K562 (cell line): Measurements from ENCODE around the gene ANKRD23. TPM values are rescaled to one million over a fixed set of nuclear protein-coding genes. Genes with fewer than 3 reads are reported as not detected.

ENCODE experiments used
- ATF1 ChIP-seq, 2 experiments: fragments of 450-650 bp in 1 of 2; IDR thresholded peaks; 2 replicates each; pipeline ENCODE4 v1.6.1; 2016; ENCODE audit warnings: missing compliant biosample characterization in 1 of 2, missing genetic modification characterization in 1 of 2
- CAMTA2 ChIP-seq: fragments of 250-450 bp; sonication (Bioruptor Pico); conservative IDR thresholded peaks from 2 replicates; pipeline ENCODE4 v1.5.1; 2022
- DEAF1 ChIP-seq: fragments of 450-650 bp; formaldehyde crosslinking; IDR thresholded peaks from 2 replicates; pipeline ENCODE4 v1.4.0; 2020; ENCODE audit warnings: mild to moderate bottlenecking, moderate library complexity
- EP400 ChIP-seq: fragments of 450-650 bp; IDR thresholded peaks from 2 replicates; pipeline ENCODE4 v1.6.1; 2017; ENCODE audit warnings: antibody characterized with exemption, mild to moderate bottlenecking, moderate library complexity
- KAT7 ChIP-seq: sonication (generic); formaldehyde crosslinking; IDR thresholded peaks from 2 replicates; pipeline ENCODE4 v1.8.0; 2022; ENCODE audit warnings: missing genetic modification reagents, mild to moderate bottlenecking, borderline replicate concordance
- KLF1 ChIP-seq: fragments of 450-650 bp; IDR thresholded peaks from 2 replicates; pipeline ENCODE4 v1.6.1; 2016; ENCODE audit warnings: missing genetic modification characterization, missing compliant biosample characterization
- NONO ChIP-seq, 2 experiments: fragments of 200-400 bp in 1 of 2; fragments of 450-650 bp in 1 of 2; formaldehyde crosslinking in 1 of 2; IDR thresholded peaks; 2 replicates each; pipeline ENCODE4 v1.6.1; 2017; ENCODE audit warnings: low read depth in 2 of 2, mild to moderate bottlenecking in 2 of 2, moderate library complexity in 2 of 2, low read length in 1 of 2
- NR2C2 ChIP-seq, 2 experiments: fragments of 200-800 bp in 1 of 2; sonication (Bioruptor generic) in 1 of 2; sonication (generic) in 1 of 2; formaldehyde crosslinking in 1 of 2; IDR thresholded peaks; 2 replicates each; pipeline versions ENCODE4 v1.6.1 to v1.8.0; 2016 to 2022; ENCODE audit warnings: mild to moderate bottlenecking in 1 of 2, missing compliant biosample characterization in 1 of 2, missing genetic modification characterization in 1 of 2, missing genetic modification reagents in 1 of 2
- PRPF4 ChIP-seq: fragments of 200-400 bp; formaldehyde crosslinking; IDR thresholded peaks from one replicate; pipeline ENCODE4 v1.6.1; 2017; ENCODE audit warnings: low read length, low read depth, mild to moderate bottlenecking; ENCODE audit not compliant: insufficient read depth, poor library complexity, severe bottlenecking
- RB1 ChIP-seq: fragments of 450-650 bp; IDR thresholded peaks from 2 replicates; pipeline ENCODE4 v1.6.1; 2017; ENCODE audit warnings: low read depth, mild to moderate bottlenecking
- RNF2 ChIP-seq: sonication (generic); IDR thresholded peaks from 2 replicates; pipeline ENCODE4 v1.6.1; 2016
- SMAD4 ChIP-seq: fragments of 250-450 bp; sonication (Bioruptor Pico); conservative IDR thresholded peaks from 2 replicates; pipeline ENCODE4 v1.8.0; 2021; ENCODE audit warnings: inconsistent platforms, mild to moderate bottlenecking, moderate library complexity
- ZBTB7A ChIP-seq: IDR thresholded peaks from 2 replicates; pipeline ENCODE4 v1.6.1; 2011; ENCODE audit warnings: low read depth, mild to moderate bottlenecking, low read length, moderate library complexity, borderline replicate concordance; ENCODE audit not compliant: control insufficient read depth
- ZFX ChIP-seq: sonication (generic); formaldehyde crosslinking; IDR thresholded peaks from 2 replicates; pipeline ENCODE4 v1.8.0; 2022; ENCODE audit warnings: mild to moderate bottlenecking, missing genetic modification reagents, moderate library complexity
- polyA plus RNA-seq, 8 experiments: library from polyadenylated mRNA; depleted of rRNA in 4 of 8; stranded (reverse) in 5 of 8; unstranded in 3 of 8; fragments of >200 nt; fragmentation: Nextera tagmentation in 2 of 8; fragmentation: Illumina TruSeq in 1 of 8; extraction: Ambion mirVana in 2 of 8; extraction: Trizol in 1 of 8; gene quantifications; 2 replicates each; pipeline versions ENCODE4 v1.2.1 to v1.2.3, GENCODE V29; 2011 to 2014; ENCODE audit warnings: inconsistent platforms in 1 of 8, missing spikeins in 1 of 8
- total RNA-seq, 7 experiments: library from RNA; depleted of rRNA in 6 of 7; stranded (reverse); fragments of >200 nt in 6 of 7; fragmentation: Illumina TruSeq in 2 of 7; extraction: Trizol in 2 of 7; gene quantifications; 2 replicates each; pipeline versions ENCODE4 v1.2.1 to v1.2.3, GENCODE V29; 2011 to 2021; ENCODE audit warnings: low replicate concordance in 1 of 7
- TF ChIP-seq, protein P1 (sequence below), 2 experiments: fragments of 200-800 bp in 1 of 2; sonication (Bioruptor generic) in 1 of 2; sonication (generic) in 1 of 2; formaldehyde crosslinking in 1 of 2; IDR thresholded peaks in 1 of 2; conservative IDR thresholded peaks in 1 of 2; 2 replicates each; pipeline versions ENCODE4 v1.5.0 to v1.6.1; 2016 to 2020; ENCODE audit warnings: missing compliant biosample characterization in 1 of 2, missing genetic modification characterization in 1 of 2, missing genetic modification reagents in 1 of 2
- TF ChIP-seq, protein P2 (sequence below), 3 experiments: IDR thresholded peaks in 2 of 3; conservative IDR thresholded peaks in 1 of 3; 2 replicates each; pipeline ENCODE4 v1.5.1; 2011 to 2012; ENCODE audit warnings: low read length in 3 of 3, mild to moderate bottlenecking in 3 of 3, control low read depth in 2 of 3, improper control_type of control experiment in 1 of 3, inconsistent platforms in 1 of 3, low read depth in 1 of 3, mixed read lengths in 1 of 3, moderate library complexity in 1 of 3; ENCODE audit not compliant: insufficient read depth in 2 of 3
- TF ChIP-seq, protein P3 (sequence below): sonication (generic); formaldehyde crosslinking; IDR thresholded peaks from 2 replicates; pipeline ENCODE4 v1.8.1; 2023; ENCODE audit warnings: mild to moderate bottlenecking, missing genetic modification reagents

The ANKRD23 gene
- total and polyA plus RNA-seq, 9 of the 15 experiments (the other 6 are each of a cell fraction or from before 2014, with no cell fraction given) = 0.32 to 4.8 (median 2.8) TPM

DNA sequence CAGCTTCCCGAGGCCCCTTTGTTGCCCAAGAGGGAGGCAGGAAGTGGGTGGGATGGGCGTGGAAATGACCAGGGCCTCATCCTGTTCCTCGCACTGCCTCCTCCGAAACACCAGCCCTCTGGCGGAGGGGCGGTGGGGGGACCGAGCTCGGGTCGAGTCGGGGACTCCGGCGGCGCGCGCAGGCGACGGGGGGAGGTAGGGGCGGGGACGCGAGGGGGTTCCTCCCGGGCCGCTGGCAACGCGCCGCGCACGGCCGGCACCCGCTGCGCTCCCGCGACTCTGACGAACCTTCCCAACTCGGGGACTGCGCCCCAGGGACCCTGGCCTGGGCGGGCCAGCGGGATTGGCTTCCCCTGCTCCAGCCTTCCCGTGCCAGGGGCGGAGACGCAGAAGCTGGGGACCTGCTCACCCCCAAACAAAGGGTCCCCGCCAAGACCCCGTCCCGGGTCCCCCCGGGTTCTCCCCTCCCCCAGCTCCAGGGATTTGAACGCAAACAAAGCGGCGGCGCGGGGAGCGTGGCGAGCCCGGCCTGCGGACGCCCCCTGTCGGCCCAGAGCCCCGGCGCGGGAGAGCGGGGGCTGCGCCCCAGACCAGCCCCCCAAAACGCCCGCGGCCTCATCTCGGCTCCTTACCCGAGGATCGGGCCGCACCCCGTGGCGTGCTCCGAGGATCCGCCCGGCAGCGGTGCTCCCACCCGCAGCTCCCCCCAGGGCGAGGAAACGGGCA lies 24.9 kb upstream of the ANKRD23 start (continued):
- TF ChIP-seq PRPF4 = peak; percentile 42
- peak; percentile 95 for TF ChIP-seq ZBTB7A
- peak; percentile 79; the same call in 1 of the 2 replicates for TF ChIP-seq SMAD4 (CRISPR knock-in tag)
- no peak for TF ChIP-seq ATF1 (CRISPR knock-in tag; IDR thresholded peaks at IDR 0.05)
- TF ChIP-seq ATF1 (tag; IDR thresholded peaks at IDR 0.05) = peak; percentile 27; the same call in 1 of the 2 replicates
- TF ChIP-seq, protein P1, sequence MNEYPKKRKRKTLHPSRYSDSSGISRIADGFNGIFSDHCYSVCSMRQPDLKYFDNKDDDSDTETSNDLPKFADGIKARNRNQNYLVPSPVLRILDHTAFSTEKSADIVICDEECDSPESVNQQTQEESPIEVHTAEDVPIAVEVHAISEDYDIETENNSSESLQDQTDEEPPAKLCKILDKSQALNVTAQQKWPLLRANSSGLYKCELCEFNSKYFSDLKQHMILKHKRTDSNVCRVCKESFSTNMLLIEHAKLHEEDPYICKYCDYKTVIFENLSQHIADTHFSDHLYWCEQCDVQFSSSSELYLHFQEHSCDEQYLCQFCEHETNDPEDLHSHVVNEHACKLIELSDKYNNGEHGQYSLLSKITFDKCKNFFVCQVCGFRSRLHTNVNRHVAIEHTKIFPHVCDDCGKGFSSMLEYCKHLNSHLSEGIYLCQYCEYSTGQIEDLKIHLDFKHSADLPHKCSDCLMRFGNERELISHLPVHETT (CRISPR knock-in tag; conservative IDR thresholded peaks at IDR 0.05 in 1 of 2, IDR thresholded peaks at IDR 0.05 in 1 of 2) = peak in 1 of 2 experiments; percentile 0; a peak in 1 of 4 replicates
- TF ChIP-seq, protein P2, sequence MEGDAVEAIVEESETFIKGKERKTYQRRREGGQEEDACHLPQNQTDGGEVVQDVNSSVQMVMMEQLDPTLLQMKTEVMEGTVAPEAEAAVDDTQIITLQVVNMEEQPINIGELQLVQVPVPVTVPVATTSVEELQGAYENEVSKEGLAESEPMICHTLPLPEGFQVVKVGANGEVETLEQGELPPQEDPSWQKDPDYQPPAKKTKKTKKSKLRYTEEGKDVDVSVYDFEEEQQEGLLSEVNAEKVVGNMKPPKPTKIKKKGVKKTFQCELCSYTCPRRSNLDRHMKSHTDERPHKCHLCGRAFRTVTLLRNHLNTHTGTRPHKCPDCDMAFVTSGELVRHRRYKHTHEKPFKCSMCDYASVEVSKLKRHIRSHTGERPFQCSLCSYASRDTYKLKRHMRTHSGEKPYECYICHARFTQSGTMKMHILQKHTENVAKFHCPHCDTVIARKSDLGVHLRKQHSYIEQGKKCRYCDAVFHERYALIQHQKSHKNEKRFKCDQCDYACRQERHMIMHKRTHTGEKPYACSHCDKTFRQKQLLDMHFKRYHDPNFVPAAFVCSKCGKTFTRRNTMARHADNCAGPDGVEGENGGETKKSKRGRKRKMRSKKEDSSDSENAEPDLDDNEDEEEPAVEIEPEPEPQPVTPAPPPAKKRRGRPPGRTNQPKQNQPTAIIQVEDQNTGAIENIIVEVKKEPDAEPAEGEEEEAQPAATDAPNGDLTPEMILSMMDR (IDR thresholded peaks at IDR 0.05 in 2 of 3, conservative IDR thresholded peaks at IDR 0.05 in 1 of 3; ENCODE audit: insufficient read depth in 2 of 3, low read depth in 1 of 3, low read length in 3 of 3) = peak; percentile 59 to 72 (median 62); a peak in 5 of 6 replicates
- TF ChIP-seq CAMTA2 (CRISPR knock-in tag) = peak; percentile 64; the same call in 1 of the 2 replicates
- TF ChIP-seq NONO (IDR thresholded peaks at IDR 0.05; ENCODE audit: low read depth in 2 of 2, low read length in 1 of 2) = 0 out of 4 replicates have a peak, but pooled peaks of 1 of the 2 experiments have one; percentile 43
- TF ChIP-seq, protein P3, sequence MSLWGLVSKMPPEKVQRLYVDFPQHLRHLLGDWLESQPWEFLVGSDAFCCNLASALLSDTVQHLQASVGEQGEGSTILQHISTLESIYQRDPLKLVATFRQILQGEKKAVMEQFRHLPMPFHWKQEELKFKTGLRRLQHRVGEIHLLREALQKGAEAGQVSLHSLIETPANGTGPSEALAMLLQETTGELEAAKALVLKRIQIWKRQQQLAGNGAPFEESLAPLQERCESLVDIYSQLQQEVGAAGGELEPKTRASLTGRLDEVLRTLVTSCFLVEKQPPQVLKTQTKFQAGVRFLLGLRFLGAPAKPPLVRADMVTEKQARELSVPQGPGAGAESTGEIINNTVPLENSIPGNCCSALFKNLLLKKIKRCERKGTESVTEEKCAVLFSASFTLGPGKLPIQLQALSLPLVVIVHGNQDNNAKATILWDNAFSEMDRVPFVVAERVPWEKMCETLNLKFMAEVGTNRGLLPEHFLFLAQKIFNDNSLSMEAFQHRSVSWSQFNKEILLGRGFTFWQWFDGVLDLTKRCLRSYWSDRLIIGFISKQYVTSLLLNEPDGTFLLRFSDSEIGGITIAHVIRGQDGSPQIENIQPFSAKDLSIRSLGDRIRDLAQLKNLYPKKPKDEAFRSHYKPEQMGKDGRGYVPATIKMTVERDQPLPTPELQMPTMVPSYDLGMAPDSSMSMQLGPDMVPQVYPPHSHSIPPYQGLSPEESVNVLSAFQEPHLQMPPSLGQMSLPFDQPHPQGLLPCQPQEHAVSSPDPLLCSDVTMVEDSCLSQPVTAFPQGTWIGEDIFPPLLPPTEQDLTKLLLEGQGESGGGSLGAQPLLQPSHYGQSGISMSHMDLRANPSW = no peak
- TF ChIP-seq RNF2 = peak; percentile 37; the same call in 1 of the 2 replicates
- no peak for TF ChIP-seq KLF1 (tag)
- TF ChIP-seq NR2C2 (CRISPR knock-in tag; IDR thresholded peaks at IDR 0.05) = no peak
- TF ChIP-seq NR2C2 (tag; IDR thresholded peaks at IDR 0.05) = no peak
- TF ChIP-seq DEAF1 (CRISPR knock-in tag) = peak; percentile 45
- TF ChIP-seq ZFX (CRISPR knock-in tag) = peak; percentile 65
- peak; percentile 55; the same call in 1 of the 2 replicates for TF ChIP-seq KAT7
- peak; percentile 72; the same call in 1 of the 2 replicates for TF ChIP-seq EP400
- TF ChIP-seq RB1 = peak; percentile 79
